B cell (primary cell): ENCODE results near the gene WTAP. TPM values are rescaled to one million over a fixed set of nuclear protein-coding genes. Genes with fewer than 3 reads are reported as not detected.

Source experiments
- ATAC-seq: fragments of 200-7000 bp; cut with Tn5 transposase; one replicate; pipeline ENCODE4 v1.10.0; 2021; ENCODE audit warnings: low read depth, mild to moderate bottlenecking, moderate number of reproducible peaks, moderate library complexity
- CTCF ChIA-PET: fragments of 350-600 bp; sonication (Branson Sonifier 250); formaldehyde crosslinking; loops from one replicate; lab custom pipeline; 2021; ENCODE audit warnings: antibody characterized with exemption, inconsistent platforms; lab: Charles Lee
- POLR2A ChIA-PET: fragments of 350-600 bp; sonication (Branson Sonifier 250); formaldehyde crosslinking; loops from one replicate; lab custom pipeline; 2021; ENCODE audit warnings: antibody characterized with exemption; lab: Charles Lee
- DNase-seq: peaks from one replicate; pipeline ENCODE4 v3.0.0; 2013
- H2AFZ ChIP-seq: 2 replicates; pipeline ENCODE4 v1.6.1; 2012; ENCODE audit warnings: mild to moderate bottlenecking, low read depth, low read length; ENCODE audit not compliant: insufficient read depth, poor library complexity, severe bottlenecking
- H3K27ac ChIP-seq, 2 donors: 1 replicate in 1 of 2; 2 replicates in 1 of 2; pipeline ENCODE4 v1.5.1; 2012 to 2013; ENCODE audit warnings: low read length in 2 of 2, mild to moderate bottlenecking in 2 of 2, moderate library complexity in 1 of 2
- H3K27me3 ChIP-seq, 4 experiments: fragments of 200-600 bp in 1 of 4; sonication (generic) in 1 of 4; replicated peaks in 1 of 4; 1 replicate in 2 of 4; 2 replicates in 2 of 4; pipeline versions ENCODE4 v1.6.1 to v1.7.0; 2013 to 2016; ENCODE audit warnings: low read length in 3 of 4, mild to moderate bottlenecking in 2 of 4, mixed read lengths in 1 of 4, moderate library complexity in 1 of 4; ENCODE audit not compliant: insufficient read depth in 4 of 4, control insufficient read depth in 3 of 4; ENCODE audit errors: control extremely low read depth in 1 of 4
- H3K36me3 ChIP-seq, 2 experiments: replicated peaks in 1 of 2; 1 replicate in 1 of 2; 2 replicates in 1 of 2; pipeline versions ENCODE4 v1.6.1 to v1.7.1; 2013; ENCODE audit warnings: low read length in 1 of 2; ENCODE audit not compliant: insufficient read depth in 2 of 2, control insufficient read depth in 1 of 2; ENCODE audit errors: control extremely low read depth in 1 of 2, extremely low read depth in 1 of 2
- H3K4me1 ChIP-seq, 2 donors: fragments of 200-600 bp in 1 of 2; sonication (generic) in 1 of 2; 1 replicate in 1 of 2; 2 replicates in 1 of 2; pipeline versions ENCODE4 v1.5.1 to v1.6.1; 2013 to 2017; ENCODE audit warnings: low read length in 2 of 2; ENCODE audit not compliant: control insufficient read depth in 2 of 2, insufficient read depth in 2 of 2
- H3K4me2 ChIP-seq: replicated peaks from 2 replicates; pipeline ENCODE3; 2012; ENCODE audit warnings: mild to moderate bottlenecking, low read depth, low read length; ENCODE audit not compliant: poor library complexity, severe bottlenecking
- H3K4me3 ChIP-seq, 5 experiments: fragments of 200-600 bp in 1 of 5; sonication (generic) in 1 of 5; 1 replicate in 3 of 5; 2 replicates in 2 of 5; pipeline versions ENCODE4 v1.5.1 to v1.7.0; 2011 to 2016; ENCODE audit warnings: low read length in 4 of 5, mild to moderate bottlenecking in 4 of 5, low read depth in 2 of 5, control low read depth in 1 of 5, moderate library complexity in 1 of 5; ENCODE audit not compliant: insufficient read depth in 1 of 5; ENCODE audit errors: control extremely low read depth in 1 of 5, extremely low read depth in 1 of 5
- H3K79me2 ChIP-seq: fragments of 200-600 bp; sonication (generic); one replicate; pipeline ENCODE4 v1.6.0; 2016; ENCODE audit warnings: low read length; ENCODE audit not compliant: control insufficient read depth, insufficient read depth
- H3K9ac ChIP-seq: fragments of 200-600 bp; sonication (generic); 2 replicates; pipeline ENCODE4 v1.6.1; 2017; ENCODE audit warnings: mild to moderate bottlenecking, low read length, moderate library complexity
- H3K9me3 ChIP-seq, 3 donors: one replicate each; pipeline versions ENCODE4 v1.6.1 to v1.7.1; 2013; ENCODE audit warnings: low read length in 2 of 3; ENCODE audit not compliant: control insufficient read depth in 2 of 3, insufficient read depth in 1 of 3; ENCODE audit errors: control extremely low read depth in 1 of 3
- H4K20me1 ChIP-seq: 2 replicates; pipeline ENCODE4 v1.6.0; 2012; ENCODE audit warnings: mild to moderate bottlenecking, low read length; ENCODE audit not compliant: insufficient read depth, control insufficient read depth, poor library complexity, severe bottlenecking
- H3K27ac Mint-ChIP-seq: one replicate; pipeline ENCODE4 v1.8.0; 2021; ENCODE audit warnings: mixed read lengths
- H3K27me3 Mint-ChIP-seq: one replicate; pipeline ENCODE4 v1.8.0; 2021; ENCODE audit warnings: mixed read lengths
- H3K4me1 Mint-ChIP-seq: one replicate; pipeline ENCODE4 v1.8.0; 2021; ENCODE audit warnings: mixed read lengths
- H3K4me3 Mint-ChIP-seq: one replicate; pipeline ENCODE4 v1.8.0; 2021; ENCODE audit warnings: mixed read lengths
- H3K9me3 Mint-ChIP-seq: one replicate; pipeline ENCODE4 v1.8.0; 2022; ENCODE audit warnings: mixed read lengths; ENCODE audit not compliant: insufficient read depth
- EZH2 ChIP-seq: IDR thresholded peaks from 2 replicates; pipeline ENCODE4 v1.6.1; 2012; ENCODE audit warnings: borderline replicate concordance, low read depth, mild to moderate bottlenecking, moderate library complexity, low read length; ENCODE audit not compliant: insufficient read depth, poor library complexity, severe bottlenecking
- whole genome bisulfite sequencing: methylation state at CpG from one replicate; pipeline ENCODE4 v1.1.5; 2013; ENCODE audit warnings: missing lambda C conversion rate; ENCODE audit not compliant: insufficient coverage; 5-methylcytosine and 5-hydroxymethylcytosine counted together
- intact Hi-C: fragments of 100-400 bp; cut with micrococcal nuclease; formaldehyde crosslinking; loops from one replicate; pipeline ENCODE4 v1.10.0; 2022
- polyA minus RNA-seq: library from RNA; depleted of rRNA, polyadenylated mRNA; stranded (reverse); fragments of >200 nt; gene quantifications from 2 replicates; pipeline ENCODE4 v1.2.3, GENCODE V29; 2012
- polyA plus RNA-seq: library from polyadenylated mRNA; depleted of rRNA; stranded (reverse); fragments of >200 nt; gene quantifications from 2 replicates; pipeline ENCODE4 v1.2.3, GENCODE V29; 2012
- total RNA-seq, 2 donors: library from RNA; stranded (reverse); fragments of 120-200 nt in 1 of 2; gene quantifications; 1 replicate in 1 of 2; 2 replicates in 1 of 2; pipeline versions ENCODE4 v1.2.3 to v1.2.4, GENCODE V29; 2013 to 2022
- TF ChIP-seq, protein P1 (sequence below): fragments of 200-600 bp; IDR thresholded peaks from one replicate; pipeline ENCODE4 v1.8.0; 2022; ENCODE audit warnings: antibody characterized with exemption, mild to moderate bottlenecking

WTAP gene
- total RNA-seq (165 TPM in 2 replicates), polyA plus RNA-seq (34.2 and 47.3 TPM in 2 replicates), polyA minus RNA-seq (53.8 and 58.4 TPM in 2 replicates)
- 137 TPM for total RNA-seq (2013)

DNA sequence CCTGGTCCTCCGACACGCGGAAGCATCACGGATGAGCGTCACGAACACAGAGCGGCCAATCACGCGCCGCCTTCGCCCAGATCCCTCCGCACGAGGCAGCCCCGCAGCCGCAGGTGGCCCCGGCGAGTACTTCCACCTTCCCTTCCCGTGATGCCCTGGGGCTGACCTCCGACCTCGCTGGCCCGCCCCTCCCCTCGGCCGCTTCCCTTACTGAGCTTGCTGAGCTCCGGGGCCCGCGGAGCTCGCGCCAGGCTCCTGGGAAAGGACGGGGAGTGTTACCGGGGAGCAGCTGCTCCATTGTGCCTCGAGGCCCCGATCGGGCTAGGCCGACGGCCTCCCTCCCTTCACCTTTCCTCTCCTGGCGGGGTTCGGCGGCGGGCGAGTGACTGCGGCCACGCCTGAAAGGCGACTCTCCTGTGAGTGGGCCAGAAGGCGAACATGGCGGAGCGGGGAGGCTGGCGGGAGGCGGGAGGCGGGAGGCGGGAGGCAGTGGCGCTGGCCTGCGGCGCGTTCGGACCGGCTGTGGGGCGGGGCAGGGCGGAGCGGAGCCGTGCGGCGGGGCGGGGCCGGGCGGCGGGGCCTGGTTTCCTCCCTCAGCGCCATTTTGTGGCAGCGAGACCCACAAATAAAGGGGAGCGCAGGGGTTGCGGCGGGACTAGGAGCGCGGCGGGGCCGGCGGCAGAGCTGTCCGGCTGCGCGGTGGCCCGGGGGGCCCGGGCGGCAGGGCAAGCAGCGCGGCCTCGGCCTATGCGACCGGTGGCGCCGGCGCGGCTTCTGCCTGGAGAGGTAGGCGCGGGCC lies at the start of gene WTAP:
Gene WTAP, plus strand, starts transcription at position 589 of the 799 bp plus-strand sequence. CDS start 8,760 bp downstream, outside the sequence.
- Histone ChIP-seq H3K9me3 (no peaks in the 10 kb centered on the region), H2AFZ (peak within 1 kb of the TSS; percentile 86), H4K20me1 (peaks cover 27% of the 10 kb centered on the region), H3K9ac (peak within 1 kb of the TSS; percentile 85), H3K27ac (peak within 1 kb of the TSS; percentile 97 to 98), H3K4me1 (peaks cover 42 to 46% of the 10 kb centered on the region in 2 donors), H3K4me2 (peak within 1 kb of the TSS; percentile 78), H3K27me3 (no peaks in the 10 kb centered on the region), H3K36me3 (peaks cover 6 to 14% of the 10 kb centered on the region in 2 experiments), H3K4me3 (peak within 1 kb of the TSS; percentile 79 to 91 (median 86)), H3K79me2 (peaks cover 84% of the 10 kb centered on the region)
- H3K27me3 Mint-ChIP-seq: no peaks in the 10 kb centered on the region
- TF ChIP-seq EZH2: no peak
- TF ChIP-seq, protein P1, sequence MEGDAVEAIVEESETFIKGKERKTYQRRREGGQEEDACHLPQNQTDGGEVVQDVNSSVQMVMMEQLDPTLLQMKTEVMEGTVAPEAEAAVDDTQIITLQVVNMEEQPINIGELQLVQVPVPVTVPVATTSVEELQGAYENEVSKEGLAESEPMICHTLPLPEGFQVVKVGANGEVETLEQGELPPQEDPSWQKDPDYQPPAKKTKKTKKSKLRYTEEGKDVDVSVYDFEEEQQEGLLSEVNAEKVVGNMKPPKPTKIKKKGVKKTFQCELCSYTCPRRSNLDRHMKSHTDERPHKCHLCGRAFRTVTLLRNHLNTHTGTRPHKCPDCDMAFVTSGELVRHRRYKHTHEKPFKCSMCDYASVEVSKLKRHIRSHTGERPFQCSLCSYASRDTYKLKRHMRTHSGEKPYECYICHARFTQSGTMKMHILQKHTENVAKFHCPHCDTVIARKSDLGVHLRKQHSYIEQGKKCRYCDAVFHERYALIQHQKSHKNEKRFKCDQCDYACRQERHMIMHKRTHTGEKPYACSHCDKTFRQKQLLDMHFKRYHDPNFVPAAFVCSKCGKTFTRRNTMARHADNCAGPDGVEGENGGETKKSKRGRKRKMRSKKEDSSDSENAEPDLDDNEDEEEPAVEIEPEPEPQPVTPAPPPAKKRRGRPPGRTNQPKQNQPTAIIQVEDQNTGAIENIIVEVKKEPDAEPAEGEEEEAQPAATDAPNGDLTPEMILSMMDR: no peak
- ChIA-PET CTCF (interaction anchor here (0.8 to 4.7 kb wide), 8 partner anchors 11 to 241 kb away, joined by 3 to 32 read pairs (median 4); partner anchors contain the start of genes MRPL18, SOD2 and TCP1), POLR2A (interaction anchor here (1.1 to 4.7 kb wide), 6 partner anchors 32 to 255 kb away, joined by 4 to 58 read pairs (median 10); partner anchors contain the start of genes ACAT2, MRPL18, SOD2 and TCP1)
- under 1% methylated on average over 81 of the region's 93 CpGs for WGBS
- peak within 1 kb of the TSS; percentile 99 for H3K27ac Mint-ChIP-seq
- ATAC-seq: peak; percentile 84
- peaks cover 44% of the 10 kb centered on the region for H3K4me1 Mint-ChIP-seq
- H3K4me3 Mint-ChIP-seq: peak within 1 kb of the TSS; percentile 95
- H3K9me3 Mint-ChIP-seq: no peaks in the 10 kb centered on the region
- intact Hi-C loops: loop anchor here (1.0 to 2.0 kb wide), 4 partner anchors 34 to 242 kb away; partner anchors contain the start of genes ACAT2, IGF2R, SOD2 and TCP1
- DNase-seq: peak; percentile 99
